Thyroid gland (tissue), 4 donors: ENCODE data around the gene S100A4. TPM values are rescaled to one million over a fixed set of nuclear protein-coding genes. Genes with fewer than 3 reads are reported as not detected.
A peak's percentile ranks its signal among the peaks of the same experiment; 100 is the strongest.

Source experiments
- DNase-seq, 2 donors: peaks; one replicate each; pipeline ENCODE4 v3.0.0-alpha.2; 2019
- H3K27ac ChIP-seq, 3 donors: fragments of 200-600 bp; sonication (generic); 1 replicate in 2 of 3; 2 replicates in 1 of 3; pipeline ENCODE4 v1.5.1; 2016 to 2019; ENCODE audit warnings: mild to moderate bottlenecking in 1 of 3, moderate library complexity in 1 of 3
- H3K27me3 ChIP-seq: fragments of 200-600 bp; sonication (generic); one replicate; pipeline ENCODE4 v1.5.1; 2019
- H3K36me3 ChIP-seq, 2 donors: fragments of 200-600 bp; sonication (generic); one replicate each; pipeline ENCODE4 v1.5.1; 2016 to 2019
- H3K4me1 ChIP-seq, 2 donors: fragments of 200-600 bp; sonication (generic); one replicate each; pipeline ENCODE4 v1.5.1; 2017 to 2019
- H3K4me3 ChIP-seq, 3 donors: fragments of 200-600 bp; sonication (generic); replicated peaks in 1 of 3; 1 replicate in 2 of 3; 2 replicates in 1 of 3; pipeline ENCODE4 v1.5.1; 2016; ENCODE audit warnings: mild to moderate bottlenecking in 1 of 3
- H3K9me3 ChIP-seq: fragments of 200-600 bp; sonication (generic); one replicate; pipeline ENCODE4 v1.5.1; 2017
- CTCF ChIP-seq, 6 experiments: fragments of 200-600 bp in 3 of 6; fragments of 450-650 bp in 3 of 6; sonication (generic) in 3 of 6; IDR thresholded peaks; one replicate each; pipeline ENCODE4 v1.5.1; 2016 to 2019; ENCODE audit warnings: antibody characterized with exemption in 6 of 6, mild to moderate bottlenecking in 2 of 6, inconsistent platforms in 1 of 6, moderate library complexity in 1 of 6
- POLR2A ChIP-seq, 2 donors: fragments of 450-650 bp; IDR thresholded peaks; one replicate each; pipeline ENCODE4 v1.6.1; 2017; ENCODE audit warnings: antibody characterized with exemption in 2 of 2, mild to moderate bottlenecking in 2 of 2, moderate library complexity in 1 of 2
- WGBS, 2 donors: methylation state at CpG; one replicate each; pipeline ENCODE4 v1.1.5; 2017; 5-methylcytosine and 5-hydroxymethylcytosine counted together
- intact Hi-C: fragments of 100-400 bp; cut with DNase I; formaldehyde crosslinking; loops from one replicate; pipeline ENCODE4 v1.15.1; 2023
- total RNA-seq, 4 donors: library from RNA; depleted of rRNA; stranded (reverse); fragments of >200 nt; gene quantifications; one replicate each; pipeline ENCODE4 v1.2.3, GENCODE V29; 2016

The S100A4 gene
- total RNA-seq, 4 donors from 2014 or later, result 57.3 to 251 (median 133) TPM

GRCh38 chr1:153498746-153499145, 46.9 kb downstream of the S100A4 start:
- WGBS, 2 donors, result 18 to 37% methylated on average over 2 of the region's 2 CpGs
- no peak for TF ChIP-seq CTCF (IDR thresholded peaks at IDR 0.05)
- TF ChIP-seq POLR2A (IDR thresholded peaks at IDR 0.05), result no peak
- Histone ChIP-seq H3K9me3 (no peaks in the 10 kb centered on the region), H3K27ac (no peak overlapping the region), H3K27me3 (no peaks in the 10 kb centered on the region), H3K36me3 (no peaks in the 10 kb centered on the region), H3K4me1 (no peaks in the 10 kb centered on the region), H3K4me3 (no peak overlapping the region)
- intact Hi-C loops, result loop anchor here (5.0 kb wide), 1 partner anchor 146 kb away; no protein-coding TSS in a partner anchor
- DNase-seq, result no peak

- WGBS, 2 donors, result 73 to 76% methylated on average over 6 of the region's 6 CpGs
- Histone ChIP-seq H3K27ac (no peak overlapping the region), H3K9me3 (no peaks in the 10 kb centered on the region), H3K4me1 (no peaks in the 10 kb centered on the region), H3K4me3 (no peak overlapping the region), H3K27me3 (no peaks in the 10 kb centered on the region), H3K36me3 (no peaks in the 10 kb centered on the region)
- no peak for DNase-seq
- intact Hi-C loops, result loop anchor here (5.0 kb wide), 1 partner anchor 143 kb away; no protein-coding TSS in a partner anchor
- no peak for TF ChIP-seq CTCF (IDR thresholded peaks at IDR 0.05)
- no peak for TF ChIP-seq POLR2A (IDR thresholded peaks at IDR 0.05)
Measured at GRCh38 chr1:153495536-153495935, 50.1 kb downstream of the S100A4 start.

GRCh38 chr1:153494976-153495535, 50.5 kb downstream of the S100A4 start:
- TF ChIP-seq CTCF (IDR thresholded peaks at IDR 0.05), result peak; percentile 71 to 88 (median 81)
- TF ChIP-seq POLR2A (IDR thresholded peaks at IDR 0.05), result no peak
- no peak overlapping the region for H3K27ac ChIP-seq

More at GRCh38 chr1:153494976-153495535, 50.5 kb downstream of the S100A4 start:
- 31 to 41% methylated on average over 6 of the region's 6 CpGs for WGBS, 2 donors
- intact Hi-C loops, result loop anchor here (5.0 kb wide), 1 partner anchor 143 kb away; no protein-coding TSS in a partner anchor
- Histone ChIP-seq H3K4me3 (no peak overlapping the region), H3K4me1 (no peaks in the 10 kb centered on the region), H3K9me3 (no peaks in the 10 kb centered on the region), H3K27me3 (no peaks in the 10 kb centered on the region), H3K36me3 (no peaks in the 10 kb centered on the region)
- DNase-seq, result peak; percentile 52 to 67

Other genes starting within 250 kb of the S100A4 start
- not detected for gene PGLYRP3, start 232.9 kb downstream of the S100A4 start, total RNA-seq
- not detected for gene PGLYRP4, start 197.0 kb downstream of the S100A4 start, total RNA-seq
- 100 to 1,000 TPM in 1 of 4 donors, 10 to 100 TPM in 3; 36.2 to 285 (median 66.0) TPM for gene S100A9, start 188.0 kb downstream of the S100A4 start, total RNA-seq
- not detected for gene S100A12, start 170.2 kb downstream of the S100A4 start, total RNA-seq
- gene S100A8, start 154.7 kb downstream of the S100A4 start, total RNA-seq, result 10 to 100 TPM in 1 of 4 donors, 1 to 10 TPM in 2, not detected in 1; 2.8 to 35.6 (median 6.2) TPM
- not detected for gene S100A7A, start 129.3 kb downstream of the S100A4 start, total RNA-seq
- gene S100A7, start 85.2 kb downstream of the S100A4 start, total RNA-seq, result not detected
- 100 to 1,000 TPM; 128 to 573 (median 360) TPM for gene S100A6, start 9.8 kb downstream of the S100A4 start, total RNA-seq
- 10 to 100 TPM in 1 of 4 donors, 1 to 10 TPM in 3; 2.2 to 12.6 (median 6.5) TPM for gene S100A5, start 4.9 kb downstream of the S100A4 start, total RNA-seq
- gene S100A3, start 3.5 kb upstream of the S100A4 start, total RNA-seq, result 1 to 10 TPM in 1 of 4 donors, under 1 TPM in 1, not detected in 2; 0.83 to 1.7 TPM
- gene S100A2, start 20.0 kb upstream of the S100A4 start, total RNA-seq, result 10 to 100 TPM in 1 of 4 donors, 1 to 10 TPM in 3; 2.6 to 10.1 (median 5.9) TPM
- 100 to 1,000 TPM in 1 of 4 donors, 10 to 100 TPM in 3; 62.7 to 104 (median 76.3) TPM for gene S100A16, start 67.3 kb upstream of the S100A4 start, total RNA-seq
- 100 to 1,000 TPM; 112 to 175 (median 132) TPM for gene S100A14, start 70.5 kb upstream of the S100A4 start, total RNA-seq
- 100 to 1,000 TPM; 219 to 545 (median 343) TPM for gene S100A13, start 81.7 kb upstream of the S100A4 start, total RNA-seq
- gene S100A1, start 82.6 kb upstream of the S100A4 start, total RNA-seq, result 100 to 1,000 TPM; 139 to 498 (median 231) TPM
- gene CHTOP, start 88.3 kb upstream of the S100A4 start, total RNA-seq, result 100 to 1,000 TPM in 3 of 4 donors, 10 to 100 TPM in 1; 99.1 to 124 (median 105) TPM
- gene SNAPIN, start 112.9 kb upstream of the S100A4 start, total RNA-seq, result 10 to 100 TPM; 52.0 to 71.9 (median 63.9) TPM
- 100 to 1,000 TPM; 111 to 167 (median 151) TPM for gene ILF2, start 125.2 kb upstream of the S100A4 start, total RNA-seq
- 10 to 100 TPM; 20.9 to 35.1 (median 30.0) TPM for gene NPR1, start 132.9 kb upstream of the S100A4 start, total RNA-seq
- gene INTS3, start 182.2 kb upstream of the S100A4 start, total RNA-seq, result 10 to 100 TPM; 50.0 to 60.9 (median 56.3) TPM
- 10 to 100 TPM; 14.4 to 32.5 (median 23.2) TPM for gene SLC27A3, start 229.6 kb upstream of the S100A4 start, total RNA-seq